Endothelial cell of umbilical vein (primary cell): ENCODE measurements around the gene GUCA1A. TPM values are rescaled to one million over a fixed set of nuclear protein-coding genes. Genes with fewer than 3 reads are reported as not detected.

Experiments
- BruUV-seq: library from RNA; stranded (reverse); fragments of 400-500 nt; replicated peaks from 2 replicates; lab custom pipeline; 2021; lab: Mats Ljungman, UMichigan
- CTCF ChIA-PET: fragments of 300-600, 350-600 bp; sonication (Branson Sonifier 250); formaldehyde crosslinking; loops from one replicate; lab custom pipeline; 2021; ENCODE audit warnings: antibody characterized with exemption, inconsistent platforms; lab: Charles Lee
- POLR2A ChIA-PET: fragments of 300-600, 350-600 bp; sonication (Branson Sonifier 250); formaldehyde crosslinking; loops from one replicate; lab custom pipeline; 2021; ENCODE audit warnings: antibody characterized with exemption, inconsistent platforms; lab: Charles Lee
- DNase-seq: peaks from one replicate; pipeline ENCODE4 v3.0.0-alpha.2; 2011; ENCODE audit warnings: low read depth, low spot score
- FAIRE-seq: peaks from 2 replicates; lab custom pipeline; 2011; peaks lifted over from hg19 to GRCh38; lab: Jason Lieb, UNC
- H2AFZ ChIP-seq: 2 replicates; pipeline ENCODE4 v1.6.0; 2012; ENCODE audit warnings: low read depth, low read length, control low read depth, inconsistent platforms
- H3K27ac ChIP-seq: 2 replicates; pipeline ENCODE4 v1.5.1; 2011; ENCODE audit warnings: low read depth, mild to moderate bottlenecking, control low read depth, low read length, moderate library complexity; ENCODE audit not compliant: insufficient read depth
- H3K27me3 ChIP-seq, 2 experiments: 2 replicates each; pipeline versions ENCODE4 v1.6.0 to v1.6.1; 2011; ENCODE audit warnings: low read length in 2 of 2, mixed read lengths in 1 of 2; ENCODE audit not compliant: control insufficient read depth in 2 of 2, insufficient read depth in 2 of 2
- H3K36me3 ChIP-seq, 2 experiments: 2 replicates in 1 of 2; 3 replicates in 1 of 2; pipeline ENCODE4 v1.5.1; 2011; ENCODE audit warnings: low read length in 2 of 2, mild to moderate bottlenecking in 1 of 2, moderate library complexity in 1 of 2; ENCODE audit not compliant: control insufficient read depth in 2 of 2, insufficient read depth in 2 of 2; ENCODE audit errors: extremely low read depth in 1 of 2
- H3K4me1 ChIP-seq: 3 replicates; pipeline ENCODE4 v1.5.1; 2011; ENCODE audit warnings: mild to moderate bottlenecking, low read length; ENCODE audit not compliant: control insufficient read depth, insufficient read depth; ENCODE audit errors: extremely low read depth
- H3K4me2 ChIP-seq: 2 replicates; pipeline ENCODE4 v1.6.1; 2011; ENCODE audit warnings: low read length, control low read depth, mixed read lengths; ENCODE audit not compliant: insufficient read depth
- H3K4me3 ChIP-seq, 3 experiments: fragments of 200-600 bp in 1 of 3; sonication (generic), shearing (Covaris generic) in 1 of 3; replicated peaks in 1 of 3; 2 replicates each; pipeline ENCODE4 v1.5.1; 2011 to 2016; ENCODE audit warnings: control low read depth in 3 of 3, low read length in 3 of 3, mild to moderate bottlenecking in 2 of 3, inconsistent platforms in 1 of 3, low read depth in 1 of 3, moderate library complexity in 1 of 3; ENCODE audit not compliant: insufficient read depth in 1 of 3
- H3K79me2 ChIP-seq: 2 replicates; pipeline ENCODE4 v1.6.0; 2012; ENCODE audit warnings: low read length, inconsistent platforms; ENCODE audit not compliant: control insufficient read depth, insufficient read depth
- H3K9ac ChIP-seq: replicated peaks from 2 replicates; pipeline ENCODE3; 2011; ENCODE audit warnings: low read length, control low read depth; ENCODE audit not compliant: insufficient read depth; ENCODE audit errors: extremely low read depth
- H3K9me1 ChIP-seq: replicated peaks from 3 replicates; pipeline ENCODE4 v1.6.0; 2011; ENCODE audit warnings: mild to moderate bottlenecking, low read length; ENCODE audit not compliant: control insufficient read depth, insufficient read depth; ENCODE audit errors: extremely low read depth
- H3K9me3 ChIP-seq: replicated peaks from 2 replicates; pipeline ENCODE4 v1.5.1; 2012; ENCODE audit warnings: low read length, inconsistent platforms; ENCODE audit not compliant: control insufficient read depth, insufficient read depth
- H4K20me1 ChIP-seq: replicated peaks from 2 replicates; pipeline ENCODE3; 2011; ENCODE audit warnings: mild to moderate bottlenecking, low read length; ENCODE audit not compliant: control insufficient read depth, insufficient read depth; ENCODE audit errors: extremely low read depth
- EZH2 ChIP-seq: IDR thresholded peaks from 2 replicates; pipeline ENCODE4 v1.6.1; 2012; ENCODE audit warnings: borderline replicate concordance, low read depth, mild to moderate bottlenecking, moderate library complexity, low read length, inconsistent platforms; ENCODE audit not compliant: severe bottlenecking
- FOS ChIP-seq: IDR thresholded peaks from 2 replicates; pipeline ENCODE4 v1.6.1; 2011; ENCODE audit warnings: mild to moderate bottlenecking, low read length, moderate library complexity, borderline replicate concordance; ENCODE audit not compliant: insufficient read depth
- GATA2 ChIP-seq: IDR thresholded peaks from 2 replicates; pipeline ENCODE4 v1.7.0; 2011; ENCODE audit warnings: low read depth, mild to moderate bottlenecking, moderate library complexity, mixed read lengths, low read length; ENCODE audit not compliant: insufficient read length, insufficient read depth
- JUN ChIP-seq: IDR thresholded peaks from 2 replicates; pipeline ENCODE4 v1.6.1; 2011; ENCODE audit warnings: borderline replicate concordance, low read depth; ENCODE audit not compliant: insufficient read length, insufficient read depth
- MYC ChIP-seq: IDR thresholded peaks from one replicate; pipeline ENCODE4 v1.6.1; 2011; ENCODE audit warnings: mild to moderate bottlenecking, low read depth, low read length
- POLR2A ChIP-seq: IDR thresholded peaks from 2 replicates; pipeline ENCODE4 v1.6.1; 2012; ENCODE audit warnings: low read depth, mild to moderate bottlenecking, control low read depth, low read length
- POLR2AphosphoS5 ChIP-seq: IDR thresholded peaks from 2 replicates; pipeline ENCODE4 v1.6.1; 2012; ENCODE audit warnings: low read depth, mild to moderate bottlenecking, control low read depth, low read length, moderate library complexity; ENCODE audit not compliant: insufficient read depth
- dilution Hi-C: fragments of 300-500 bp; cut with MboI; formaldehyde crosslinking; loops from one replicate; pipeline ENCODE4 v1.15.0; 2019; ENCODE audit warnings: low sequenced_read_pairs; ENCODE audit not compliant: extremely low pct_ligation_motif_present
- intact Hi-C: fragments of 100-400 bp; cut with micrococcal nuclease; formaldehyde crosslinking; loops from one replicate; pipeline ENCODE4 v1.10.0; 2022
- polyA plus RNA-seq, 4 experiments: library from polyadenylated mRNA; depleted of rRNA in 3 of 4; stranded (reverse) in 3 of 4; unstranded in 1 of 4; fragments of >200 nt; gene quantifications; 2 replicates each; pipeline versions ENCODE4 v1.2.1 to v1.2.3, GENCODE V29; 2011 to 2012; ENCODE audit warnings: missing spikeins in 1 of 4
- total RNA-seq: library from RNA; stranded (reverse); gene quantifications from 2 replicates; pipeline ENCODE4 v1.2.3, GENCODE V29; 2021
- TF ChIP-seq, protein P1 (sequence below), 2 donors: IDR thresholded peaks; 1 replicate in 1 of 2; 2 replicates in 1 of 2; pipeline ENCODE4 v1.5.1; 2011; ENCODE audit warnings: low read length in 2 of 2, mild to moderate bottlenecking in 2 of 2, moderate library complexity in 2 of 2, control low read depth in 1 of 2, inconsistent platforms in 1 of 2, low read depth in 1 of 2; ENCODE audit not compliant: insufficient read depth in 1 of 2; ENCODE audit errors: extremely low read depth in 1 of 2
- TF ChIP-seq, protein P2 (sequence below): IDR thresholded peaks from 2 replicates; pipeline ENCODE4 v1.6.1; 2011; ENCODE audit not compliant: insufficient read depth, insufficient read length

Gene GUCA1A
- total and polyA plus RNA-seq, 2 donors (not counting 3 experiments of a cell fraction or from before 2014, with no cell fraction given) = 0.04 to 0.22 TPM

DNA sequence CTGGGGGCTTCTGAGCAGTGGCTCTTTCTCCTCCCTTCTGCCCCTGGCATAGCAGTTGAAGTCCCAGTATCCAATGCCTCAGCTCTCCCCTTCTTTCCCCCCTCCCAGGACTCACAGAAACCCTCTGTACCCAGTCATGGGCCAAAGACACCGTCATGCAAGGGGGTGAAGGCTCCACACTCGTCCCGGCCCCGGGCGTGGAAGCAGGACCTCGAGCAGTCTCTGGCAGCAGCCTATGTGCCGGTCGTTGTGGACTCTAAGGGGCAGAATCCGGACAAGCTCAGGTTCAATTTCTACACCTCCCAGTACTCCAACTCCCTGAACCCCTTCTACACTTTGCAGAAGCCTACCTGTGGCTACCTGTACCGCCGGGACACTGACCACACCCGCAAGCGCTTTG lies 10.4 kb upstream of the GUCA1A start:
- H3K9ac ChIP-seq = no peak overlapping the region
- H2AFZ ChIP-seq = no peak overlapping the region
- dilution Hi-C loops (no loop called here), intact Hi-C loops (no loop called here)
- no peak for FAIRE-seq
- H3K9me3 ChIP-seq = no peaks in the 10 kb centered on the region
- H4K20me1 ChIP-seq = no peaks in the 10 kb centered on the region
- H3K9me1 ChIP-seq = no peaks in the 10 kb centered on the region
- H3K36me3 ChIP-seq = no peaks in the 10 kb centered on the region
- BruUV-seq = no TSS peak
- ChIA-PET CTCF (interaction anchor here (1.7 to 3.3 kb wide), 3 partner anchors 26 to 385 kb away, joined by 4 to 28 read pairs (median 10); no protein-coding TSS in a partner anchor), POLR2A (no interaction called here)
- no peak for DNase-seq
- no peaks in the 10 kb centered on the region for H3K4me1 ChIP-seq
- TF ChIP-seq POLR2AphosphoS5 (no peak), GATA2 (no peak), JUN (no peak)
- no peak overlapping the region for H3K27ac ChIP-seq
- no peak overlapping the region for H3K4me2 ChIP-seq
- H3K27me3 ChIP-seq = peaks cover 4 to 5% of the 10 kb centered on the region in 2 experiments
- no peak overlapping the region for H3K4me3 ChIP-seq
- H3K79me2 ChIP-seq = no peaks in the 10 kb centered on the region

DNA sequence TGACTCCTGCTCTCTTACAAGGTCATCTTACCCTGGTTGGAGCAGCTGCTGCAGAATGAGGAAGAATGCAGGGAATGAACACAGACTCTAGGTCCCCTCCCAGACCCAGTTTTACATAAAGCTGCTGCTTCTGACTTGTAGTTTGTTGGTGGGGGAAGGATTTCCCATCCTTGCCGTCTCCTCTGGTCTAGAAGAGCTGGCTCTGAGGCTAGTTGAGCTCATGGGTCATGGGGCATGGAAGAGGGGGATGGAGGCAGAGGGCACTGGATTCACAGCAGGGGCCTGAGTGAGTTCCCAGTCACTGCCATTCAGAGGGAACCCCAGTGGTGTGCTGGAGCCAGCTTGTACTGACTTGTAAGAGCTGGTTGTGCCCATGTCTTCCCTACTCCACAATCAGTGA lies 9.2 kb upstream of the GUCA1A start:
- Histone ChIP-seq H3K4me1 (no peaks in the 10 kb centered on the region), H3K9me3 (no peaks in the 10 kb centered on the region), H3K79me2 (no peaks in the 10 kb centered on the region), H3K9ac (no peak overlapping the region), H3K4me3 (no peak overlapping the region), H4K20me1 (no peaks in the 10 kb centered on the region), H3K27ac (no peak overlapping the region), H3K9me1 (no peaks in the 10 kb centered on the region), H3K27me3 (peaks cover 4% of the 10 kb centered on the region in 2 experiments), H3K36me3 (no peaks in the 10 kb centered on the region), H3K4me2 (no peak overlapping the region), H2AFZ (no peak overlapping the region)
- CTCF ChIA-PET = interaction anchor here (1.1 to 3.3 kb wide), 11 partner anchors 21 to 384 kb away, joined by 3 to 28 read pairs (median 6); no protein-coding TSS in a partner anchor
- no peak for TF ChIP-seq FOS
- no peak for TF ChIP-seq MYC
- no peak for TF ChIP-seq POLR2AphosphoS5
- no peak for TF ChIP-seq EZH2
- TF ChIP-seq, protein P1, sequence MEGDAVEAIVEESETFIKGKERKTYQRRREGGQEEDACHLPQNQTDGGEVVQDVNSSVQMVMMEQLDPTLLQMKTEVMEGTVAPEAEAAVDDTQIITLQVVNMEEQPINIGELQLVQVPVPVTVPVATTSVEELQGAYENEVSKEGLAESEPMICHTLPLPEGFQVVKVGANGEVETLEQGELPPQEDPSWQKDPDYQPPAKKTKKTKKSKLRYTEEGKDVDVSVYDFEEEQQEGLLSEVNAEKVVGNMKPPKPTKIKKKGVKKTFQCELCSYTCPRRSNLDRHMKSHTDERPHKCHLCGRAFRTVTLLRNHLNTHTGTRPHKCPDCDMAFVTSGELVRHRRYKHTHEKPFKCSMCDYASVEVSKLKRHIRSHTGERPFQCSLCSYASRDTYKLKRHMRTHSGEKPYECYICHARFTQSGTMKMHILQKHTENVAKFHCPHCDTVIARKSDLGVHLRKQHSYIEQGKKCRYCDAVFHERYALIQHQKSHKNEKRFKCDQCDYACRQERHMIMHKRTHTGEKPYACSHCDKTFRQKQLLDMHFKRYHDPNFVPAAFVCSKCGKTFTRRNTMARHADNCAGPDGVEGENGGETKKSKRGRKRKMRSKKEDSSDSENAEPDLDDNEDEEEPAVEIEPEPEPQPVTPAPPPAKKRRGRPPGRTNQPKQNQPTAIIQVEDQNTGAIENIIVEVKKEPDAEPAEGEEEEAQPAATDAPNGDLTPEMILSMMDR (IDR thresholded peaks at IDR 0.05; ENCODE audit: extremely low read depth in 1 of 2, insufficient read depth in 1 of 2, low read depth in 1 of 2, low read length in 2 of 2) = no peak
- no peak for TF ChIP-seq JUN
- no peak for TF ChIP-seq GATA2
- TF ChIP-seq POLR2A = no peak
- TF ChIP-seq, protein P2, sequence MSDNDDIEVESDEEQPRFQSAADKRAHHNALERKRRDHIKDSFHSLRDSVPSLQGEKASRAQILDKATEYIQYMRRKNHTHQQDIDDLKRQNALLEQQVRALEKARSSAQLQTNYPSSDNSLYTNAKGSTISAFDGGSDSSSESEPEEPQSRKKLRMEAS = no peak
- dilution Hi-C loops (no loop called here), intact Hi-C loops (no loop called here)
- POLR2A ChIA-PET = interaction anchor here (0.7 kb wide), 1 partner anchor 918 kb away, joined by 6 read pairs; no protein-coding TSS in a partner anchor
- FAIRE-seq (no peak), DNase-seq (no peak)
- no TSS peak for BruUV-seq
